Left lobe of liver (tissue), 2 donors: ENCODE results near the gene TSSK3. TPM values are rescaled to one million over a fixed set of nuclear protein-coding genes. Genes with fewer than 3 reads are reported as not detected.
"Not testable (repeated sequence)": the region's sequence is repeated elsewhere in the genome, so short reads cannot be mapped to it uniquely, and the experiment has no call there.

Source experiments
- ATAC-seq: fragments of 200-7000 bp; cut with Tn5 transposase; one replicate; pipeline ENCODE4 v1.9.1; 2020; ENCODE audit warnings: mild to moderate bottlenecking, moderate library complexity
- DNase-seq: peaks from one replicate; pipeline ENCODE4 v3.0.0-alpha.2; 2020; ENCODE audit warnings: low spot score
- total RNA-seq: library from RNA; stranded (reverse); gene quantifications from one replicate; pipeline ENCODE4 v1.2.1, GENCODE V29; 2021
- donor health status: DM: no; HTN: no; CAD: no; lungs with moderate emphysema.
- donor health status: DM: no; HTN: yes; CAD: no.

Gene TSSK3
- total RNA-seq, 1 donor from 2014 or later, result 1.6 TPM

- DNase-seq (no peak), ATAC-seq (peak; percentile 39)
Measured at GRCh38 chr1:32394890-32395432, 32.6 kb downstream of the TSSK3 start.

- ATAC-seq, DNase-seq: not testable (repeated sequence)
Measured at GRCh38 chr1:32396524-32396923, 34.2 kb downstream of the TSSK3 start.

- no peak for ATAC-seq
- no peak for DNase-seq
Measured at GRCh38 chr1:32398401-32398800, 36.1 kb downstream of the TSSK3 start.

- ATAC-seq, result no peak
- no peak for DNase-seq
Measured at GRCh38 chr1:32399843-32400242, 37.5 kb downstream of the TSSK3 start.

GRCh38 chr1:32400876-32401631, 38.7 kb downstream of the TSSK3 start:
- ATAC-seq, result peak; percentile 99
- DNase-seq, result peak; percentile 81

GRCh38 chr1:32404946-32405345, 42.6 kb downstream of the TSSK3 start:
- no peak for ATAC-seq
- DNase-seq, result no peak

GRCh38 chr1:32405672-32406467, 43.5 kb downstream of the TSSK3 start:
- ATAC-seq (peak; percentile 19), DNase-seq (no peak)

GRCh38 chr1:32406629-32407111, 44.3 kb downstream of the TSSK3 start:
- peak; percentile 90 for ATAC-seq

GRCh38 chr1:32411261-32411660, 48.9 kb downstream of the TSSK3 start:
- peak; percentile 69 for ATAC-seq
- peak; percentile 61 for DNase-seq

More at GRCh38 chr1:32406629-32407111, 44.3 kb downstream of the TSSK3 start:
- peak; percentile 84 for DNase-seq

- peak; percentile 93 for ATAC-seq
- peak; percentile 72 for DNase-seq
Measured at GRCh38 chr1:32413507-32414185, 51.3 kb downstream of the TSSK3 start.

Other genes starting within 250 kb of the TSSK3 start
- 31.1 TPM for gene TXLNA, start 182.9 kb upstream of the TSSK3 start, total RNA-seq
- 1.6 TPM for gene CCDC28B, start 161.9 kb upstream of the TSSK3 start, total RNA-seq
- gene IQCC, start 156.9 kb upstream of the TSSK3 start, total RNA-seq, result 0.53 TPM
- not detected for gene DCDC2B, start 153.4 kb upstream of the TSSK3 start, total RNA-seq
- 4.8 TPM for gene TMEM234, start 140.2 kb upstream of the TSSK3 start, total RNA-seq
- 69.2 TPM for gene EIF3I, start 140.1 kb upstream of the TSSK3 start, total RNA-seq
- gene FAM167B, start 115.3 kb upstream of the TSSK3 start, total RNA-seq, result 4.2 TPM
- 1.2 TPM for gene LCK, start 111.3 kb upstream of the TSSK3 start, total RNA-seq
- gene HDAC1, start 70.5 kb upstream of the TSSK3 start, total RNA-seq, result 29.8 TPM
- 13.6 TPM for gene MARCKSL1, start 26.3 kb upstream of the TSSK3 start, total RNA-seq
- gene FAM229A, start 54 bp upstream of the TSSK3 start, total RNA-seq, result 10.0 TPM
- 58.6 TPM for gene BSDC1, start 31.9 kb downstream of the TSSK3 start, total RNA-seq
- gene ZBTB8B, start 102.5 kb downstream of the TSSK3 start, total RNA-seq, result not detected
- 2.8 TPM for gene ZBTB8A, start 176.9 kb downstream of the TSSK3 start, total RNA-seq